Ecto neural progenitor cell (in vitro differentiated cells): Measurements from ENCODE around the gene TUFM.
A peak's percentile ranks its signal among the peaks of the same experiment; 100 is the strongest.
"Not testable (repeated sequence)": the region's sequence is repeated elsewhere in the genome, so short reads cannot be mapped to it uniquely, and the experiment has no call there.

Experiments used
- DNase-seq: peaks from one replicate; pipeline ENCODE4 v3.0.0-alpha.2; 2018; ENCODE audit warnings: low spot score

TUFM gene

DNA sequence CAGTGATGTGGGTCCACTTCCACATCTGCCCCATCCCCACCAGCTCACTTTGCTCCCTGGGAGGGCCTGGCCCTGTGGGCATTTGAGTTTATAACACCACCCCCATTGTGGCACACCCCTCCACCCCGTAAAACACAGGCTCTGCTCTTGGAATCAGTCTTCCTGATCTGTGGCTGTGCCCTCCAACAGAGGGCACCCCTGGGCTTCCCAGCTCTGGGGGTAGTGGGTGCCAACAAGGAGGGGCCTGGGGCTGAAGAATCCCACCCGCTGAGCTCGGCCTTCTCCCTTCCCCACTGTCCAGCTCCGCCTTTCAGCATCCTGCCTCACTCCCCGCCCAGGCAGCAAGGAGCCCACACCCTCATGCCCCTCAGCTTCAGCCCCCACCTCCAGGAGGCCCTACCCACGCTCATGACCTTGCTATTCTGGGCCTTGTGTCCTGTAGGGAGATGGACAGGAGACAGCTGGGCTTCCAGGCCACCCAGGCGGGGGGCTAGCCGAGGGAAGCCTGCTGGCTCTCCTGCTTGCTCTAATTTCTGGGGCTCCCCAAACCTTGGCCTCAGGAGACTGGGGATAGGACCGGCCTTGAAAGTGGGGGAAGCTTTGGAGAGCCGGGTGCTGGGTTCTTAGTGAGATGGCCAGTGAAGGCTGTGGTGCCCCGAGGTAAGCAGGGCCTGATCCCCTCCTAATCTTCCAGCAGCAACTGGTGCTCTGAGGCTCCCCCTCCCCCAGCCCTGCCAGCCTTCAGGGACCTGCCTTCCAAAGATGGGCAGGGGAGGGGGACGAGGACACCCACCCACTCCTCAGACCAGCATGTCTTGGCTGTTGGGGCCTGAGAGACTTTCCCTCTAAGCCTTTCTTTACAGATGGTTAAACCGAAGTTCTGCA, 29.2 kb upstream of the TUFM start:
- DNase-seq, result no peak

DNA sequence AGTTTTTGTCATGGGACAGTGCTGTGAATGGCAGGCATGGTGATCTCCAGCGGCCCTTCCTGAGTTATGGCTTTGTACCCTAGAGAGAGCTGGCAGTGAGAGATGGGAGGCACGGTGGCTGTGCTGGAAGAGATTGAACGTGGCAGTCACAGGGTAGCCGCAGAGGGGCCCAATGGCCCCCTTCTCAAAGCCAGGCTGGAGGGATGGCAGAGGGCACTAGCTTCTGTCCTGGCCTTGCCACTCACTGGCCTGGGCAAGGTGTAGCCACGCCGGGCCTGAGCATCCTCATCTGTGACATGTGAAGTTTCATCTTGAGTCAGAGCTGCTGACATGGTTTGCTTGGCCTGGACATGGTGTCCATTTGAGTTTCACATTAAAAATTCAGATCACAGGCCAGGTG, 28.3 kb upstream of the TUFM start:
- no peak for DNase-seq

DNA sequence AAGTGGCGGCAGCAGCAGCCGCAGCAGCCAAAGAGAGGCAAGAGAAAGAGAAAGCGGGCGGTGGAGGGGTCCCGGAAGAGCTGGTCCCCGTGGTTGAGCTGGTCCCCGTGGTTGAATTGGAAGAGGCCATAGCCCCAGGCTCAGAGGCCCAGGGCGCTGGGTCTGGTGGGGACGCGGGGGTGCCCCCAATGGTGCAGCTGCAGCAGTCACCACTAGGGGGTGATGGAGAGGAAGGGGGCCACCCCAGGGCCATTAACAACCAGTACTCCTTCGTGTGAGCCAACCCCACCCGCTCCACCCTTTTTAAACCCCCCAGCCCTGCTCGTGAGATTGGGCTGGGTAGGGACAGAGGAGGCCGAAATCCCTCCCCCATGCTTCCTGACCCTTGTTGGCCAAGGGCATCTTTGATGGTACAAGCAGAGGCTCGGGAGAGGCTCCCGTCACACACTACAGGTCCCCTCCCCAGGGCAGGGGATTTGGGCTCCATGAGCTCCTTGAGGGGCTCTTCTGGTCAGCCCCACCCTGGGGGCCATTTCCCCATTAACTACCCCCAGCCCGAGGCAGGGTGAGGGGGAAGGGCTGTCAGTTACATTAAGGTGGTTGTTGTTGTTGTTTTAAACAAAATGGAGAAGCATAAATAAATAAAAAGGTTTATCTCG, 27.5 kb upstream of the TUFM start:
- DNase-seq, result peak; percentile 59

DNA sequence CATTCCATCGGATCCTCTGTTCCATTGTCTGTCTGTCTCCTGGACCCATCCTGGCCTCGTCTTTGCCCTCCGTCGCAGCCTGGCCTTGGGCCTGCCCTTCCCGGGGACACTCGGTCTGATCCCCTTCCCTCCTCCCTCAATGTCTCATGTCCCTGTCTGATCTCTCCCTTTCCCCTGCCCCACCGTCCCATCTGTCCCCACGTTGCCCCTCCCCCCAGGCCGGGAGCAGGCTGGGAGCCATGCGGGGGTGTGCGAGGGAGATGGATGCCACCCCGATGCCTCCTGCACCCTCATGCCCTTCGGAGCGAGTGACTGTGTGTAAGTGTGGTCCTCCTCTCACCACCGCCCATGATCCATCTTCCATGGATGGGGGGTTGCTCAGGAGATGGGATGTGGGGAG, 26.8 kb upstream of the TUFM start:
- no peak for DNase-seq

DNA sequence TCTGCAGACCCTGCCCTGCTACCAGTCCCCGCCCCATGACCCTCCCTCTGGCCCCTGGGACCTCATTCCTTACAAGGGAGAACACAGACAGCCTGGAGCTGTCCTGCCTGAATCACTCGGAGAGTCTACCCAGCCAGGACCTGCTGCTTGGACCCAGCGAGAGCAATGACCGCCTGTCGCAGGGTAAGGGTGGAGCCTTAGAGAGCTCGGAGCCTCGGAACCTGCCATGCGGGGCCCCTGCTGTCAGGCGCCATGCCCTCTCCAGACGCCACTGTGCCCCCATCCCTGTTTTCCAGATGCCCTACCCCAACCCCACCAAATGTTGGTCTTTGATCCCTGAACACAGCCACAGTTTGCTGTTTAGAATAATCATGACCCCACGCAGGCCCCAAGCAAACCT, 23.1 kb upstream of the TUFM start:
- DNase-seq, result no peak

DNA sequence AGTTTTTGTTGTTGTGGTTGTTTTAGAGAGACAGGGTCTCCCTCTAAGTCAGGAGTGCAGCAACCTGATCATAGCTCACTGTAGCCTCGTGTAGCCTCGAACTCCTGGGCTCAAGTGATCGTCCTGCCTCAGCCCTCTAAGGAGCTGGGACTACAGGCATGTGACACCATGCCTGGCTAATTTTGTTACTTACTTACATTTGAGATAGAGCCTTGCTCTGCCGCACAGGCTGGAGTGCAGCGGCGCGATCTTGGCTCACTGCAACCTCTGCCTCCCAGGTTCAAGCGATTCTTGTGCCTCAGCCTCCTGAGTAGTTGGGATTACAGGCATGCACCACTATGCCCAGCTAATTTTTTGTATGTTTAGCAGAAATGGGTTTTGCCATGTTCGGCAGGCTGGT, 21.5 kb upstream of the TUFM start:
- not testable (repeated sequence) for DNase-seq

DNA sequence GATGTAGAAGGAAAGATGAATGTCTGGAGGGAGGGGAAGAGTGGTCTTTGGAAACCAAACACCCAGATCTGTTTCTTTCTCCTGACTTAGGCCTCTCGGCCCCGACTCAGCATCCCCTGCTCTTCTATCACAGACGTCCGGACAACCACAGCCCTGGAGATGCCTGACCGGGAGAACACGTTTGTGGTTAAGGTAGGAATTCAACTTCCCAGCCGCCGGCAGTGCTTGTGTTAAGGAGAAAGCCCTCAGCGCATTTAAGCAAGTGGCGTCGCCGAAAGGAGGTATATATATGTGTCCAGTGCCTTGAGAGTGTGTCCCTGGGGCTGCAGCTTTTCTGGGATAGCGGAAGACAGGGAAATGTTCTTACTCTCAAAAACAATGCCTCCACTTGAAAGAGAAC, 21.1 kb upstream of the TUFM start:
- DNase-seq, result no peak

DNA sequence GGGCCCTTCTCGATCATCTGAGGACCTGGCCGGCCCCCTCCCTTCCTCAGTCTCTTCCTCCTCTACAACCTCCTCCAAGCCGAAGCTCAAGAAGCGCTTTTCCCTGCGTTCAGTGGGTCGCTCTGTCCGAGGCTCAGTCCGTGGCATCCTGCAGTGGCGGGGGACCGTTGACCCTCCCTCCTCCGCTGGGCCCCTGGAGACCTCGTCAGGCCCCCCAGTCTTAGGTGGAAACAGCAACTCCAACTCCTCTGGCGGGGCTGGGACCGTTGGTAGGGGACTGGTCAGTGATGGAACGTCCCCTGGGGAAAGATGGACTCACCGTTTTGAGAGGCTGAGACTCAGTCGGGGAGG, 20.3 kb upstream of the TUFM start:
- no peak for DNase-seq

DNA sequence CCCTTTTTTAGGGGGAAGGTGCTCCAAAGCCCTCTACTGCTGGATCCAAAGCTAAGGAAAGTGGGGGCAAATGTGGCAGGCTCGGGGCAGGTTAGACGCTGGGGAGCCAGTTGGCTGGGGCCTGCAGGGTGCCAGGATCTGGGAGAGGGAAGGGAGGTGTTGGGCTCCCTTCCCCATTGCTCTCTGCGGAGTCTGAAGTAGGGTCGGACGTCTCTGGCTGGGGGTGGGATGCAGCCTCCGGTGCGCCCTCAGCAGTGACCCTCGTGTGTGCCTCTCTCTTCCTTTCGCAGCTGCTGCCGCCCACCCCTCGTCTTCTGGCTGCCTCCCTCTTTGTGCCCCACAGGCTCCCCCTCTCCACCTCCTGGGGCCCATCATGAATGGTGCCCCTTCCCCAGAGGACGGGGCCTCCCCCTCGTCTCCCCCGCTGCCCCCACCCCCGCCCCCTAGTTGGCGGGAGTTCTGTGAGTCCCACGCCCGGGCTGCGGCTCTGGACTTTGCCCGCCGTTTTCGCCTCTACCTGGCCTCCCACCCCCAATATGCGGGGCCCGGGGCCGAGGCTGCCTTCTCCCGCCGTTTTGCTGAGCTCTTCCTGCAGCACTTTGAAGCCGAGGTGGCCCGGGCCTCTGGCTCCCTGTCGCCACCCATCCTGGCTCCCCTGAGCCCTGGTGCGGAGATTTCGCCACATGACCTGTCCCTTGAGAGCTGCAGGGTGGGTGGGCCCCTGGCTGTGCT, 19.7 kb upstream of the TUFM start:
- no peak for DNase-seq

DNA sequence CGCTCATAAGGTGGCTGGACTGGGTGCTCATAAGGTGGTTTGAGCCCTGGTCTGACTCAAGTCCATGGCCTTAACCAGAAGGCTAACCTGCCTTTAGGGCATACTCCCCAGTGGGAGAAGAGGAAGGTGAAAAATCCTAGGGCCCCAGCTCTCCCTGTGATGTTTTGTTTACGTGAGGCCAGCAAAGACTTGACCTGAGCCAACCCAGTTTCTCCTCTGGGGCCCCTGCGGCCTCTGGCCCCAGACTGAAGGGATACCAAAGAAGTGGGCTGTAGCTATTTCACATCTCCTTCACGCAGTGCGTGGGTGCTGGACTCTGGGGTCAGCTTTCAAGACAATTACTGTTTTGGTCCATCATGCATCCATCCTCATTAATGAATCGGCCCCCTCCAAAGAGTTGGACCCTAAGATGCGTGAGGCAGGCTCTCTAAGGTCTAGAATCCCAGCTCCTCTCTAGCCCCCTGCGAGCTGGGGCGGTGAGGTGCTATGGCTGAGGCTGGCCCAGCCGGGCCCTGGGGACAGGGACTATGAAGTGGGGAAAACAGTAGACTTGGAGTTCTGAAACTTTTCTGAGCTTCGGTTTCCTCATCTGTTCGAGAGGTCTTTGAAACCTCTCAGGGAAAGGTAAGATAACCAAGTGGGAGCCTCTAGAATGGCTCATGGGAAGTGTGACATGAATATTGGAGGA, 19.0 kb upstream of the TUFM start:
- DNase-seq, result no peak

DNA sequence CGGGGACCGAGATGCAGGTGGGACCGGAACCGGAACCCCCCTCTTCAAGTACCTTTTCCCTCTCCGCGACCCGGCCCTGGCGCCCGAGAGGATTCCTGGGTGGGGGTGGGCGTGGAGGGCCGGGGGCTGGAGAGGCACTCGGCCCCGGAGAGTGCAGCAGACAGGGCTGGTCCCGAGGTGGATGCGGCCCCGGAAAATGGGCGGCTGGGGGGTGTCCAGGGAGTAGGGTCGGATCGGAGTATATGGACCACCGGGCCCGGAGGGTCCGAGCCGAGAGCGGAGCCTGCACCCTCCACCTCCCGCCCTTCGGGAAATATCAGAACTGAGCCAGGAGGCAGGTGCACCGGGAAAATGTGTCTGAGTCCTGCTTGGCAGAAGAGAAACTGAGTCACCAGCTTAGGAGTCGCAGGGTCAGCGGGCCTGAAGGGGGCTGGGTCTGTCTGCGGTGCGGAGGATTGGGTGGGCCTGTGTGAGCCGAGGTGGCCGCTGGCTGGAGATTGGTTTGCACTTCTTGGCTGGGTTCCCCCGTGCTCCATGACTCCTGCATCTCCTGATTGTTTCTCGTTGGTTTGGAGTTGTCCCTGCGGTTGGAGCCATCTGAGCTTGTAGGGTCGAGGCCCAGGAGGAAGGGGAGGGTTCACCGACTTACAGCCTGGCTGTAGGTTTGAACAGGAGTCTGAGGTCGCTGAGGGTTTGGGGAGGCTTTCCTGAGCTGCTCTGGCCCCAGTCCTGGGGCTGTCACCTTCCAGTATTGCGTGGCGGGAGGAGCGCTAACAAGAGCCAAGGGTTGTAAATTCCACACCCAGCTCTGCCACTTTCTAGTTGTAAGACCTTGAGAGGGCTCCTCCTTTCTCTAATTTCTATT, 18.0 kb upstream of the TUFM start:
- DNase-seq, result no peak

DNA sequence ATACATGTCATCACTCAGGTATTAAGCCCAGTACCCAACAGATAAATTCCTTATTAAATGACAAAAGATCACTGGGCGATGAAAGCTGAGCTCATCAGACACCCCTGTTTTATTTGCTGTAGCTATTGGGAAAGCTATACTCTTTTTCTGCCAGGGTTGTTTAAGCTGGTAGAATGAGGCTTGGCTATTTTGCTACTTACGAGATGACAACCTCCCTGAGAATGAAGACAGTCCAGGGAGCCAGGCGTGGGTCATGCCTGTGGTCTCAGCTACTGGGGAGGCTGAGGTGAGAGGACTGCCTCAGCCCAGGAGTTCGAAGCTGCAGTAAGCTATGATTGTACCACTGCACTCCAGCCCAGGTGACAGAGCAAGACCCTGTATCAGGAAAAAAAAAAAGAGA, 13.2 kb upstream of the TUFM start:
- DNase-seq, result no peak

DNA sequence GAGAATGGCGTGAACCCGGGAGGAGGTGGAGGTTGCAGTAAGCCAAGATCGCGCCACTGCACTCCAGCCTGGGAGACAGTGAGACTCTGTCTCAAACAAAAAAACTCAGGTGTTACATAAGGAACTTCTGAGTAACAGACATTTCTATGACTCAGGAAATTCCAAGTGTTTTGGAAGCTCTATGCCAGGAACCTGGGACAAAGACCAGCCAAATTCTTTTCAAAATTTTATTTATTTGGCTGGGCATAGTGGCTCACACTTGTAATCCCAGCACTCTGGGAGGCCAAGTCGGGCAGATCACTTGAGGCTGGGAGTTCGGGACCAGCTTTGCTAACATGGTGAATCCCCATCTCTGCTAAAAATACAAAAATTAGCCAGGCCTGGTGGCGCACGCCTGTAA, 12.3 kb upstream of the TUFM start:
- no peak for DNase-seq

DNA sequence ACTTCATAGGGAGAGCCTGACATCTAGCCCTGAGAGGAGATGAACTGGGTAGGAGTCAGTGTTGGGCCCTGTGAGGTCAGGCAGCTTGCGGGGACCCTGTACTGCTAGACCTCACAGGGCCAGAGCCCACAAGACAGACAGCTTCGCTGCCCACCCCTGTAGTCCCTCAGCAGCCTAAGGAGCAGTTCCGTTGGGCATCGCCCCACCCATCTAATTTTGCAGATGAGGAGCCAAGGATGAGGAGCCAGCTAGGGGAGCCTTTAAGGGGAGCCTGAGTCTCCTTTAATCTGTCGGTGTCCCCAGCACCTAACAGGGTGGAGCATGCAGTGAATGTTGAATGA, 755 bp upstream of the TUFM start:
- DNase-seq, result peak; percentile 54

DNA sequence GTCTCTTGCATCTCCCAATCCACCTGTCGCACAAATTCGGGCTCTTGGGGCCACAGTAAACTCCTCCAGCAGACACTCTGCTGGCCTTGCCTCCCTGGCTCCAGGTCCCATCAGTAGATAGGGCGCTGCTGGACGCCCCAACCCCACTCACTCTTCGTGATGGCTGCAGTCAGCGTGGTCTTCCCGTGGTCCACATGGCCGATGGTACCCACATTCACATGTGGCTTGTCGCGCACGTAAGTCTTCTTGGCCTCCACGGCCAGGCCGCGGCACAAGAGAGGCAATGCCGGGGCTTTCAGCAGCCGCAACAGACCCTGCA, 428 bp downstream of the TUFM start:
- no peak for DNase-seq

DNA sequence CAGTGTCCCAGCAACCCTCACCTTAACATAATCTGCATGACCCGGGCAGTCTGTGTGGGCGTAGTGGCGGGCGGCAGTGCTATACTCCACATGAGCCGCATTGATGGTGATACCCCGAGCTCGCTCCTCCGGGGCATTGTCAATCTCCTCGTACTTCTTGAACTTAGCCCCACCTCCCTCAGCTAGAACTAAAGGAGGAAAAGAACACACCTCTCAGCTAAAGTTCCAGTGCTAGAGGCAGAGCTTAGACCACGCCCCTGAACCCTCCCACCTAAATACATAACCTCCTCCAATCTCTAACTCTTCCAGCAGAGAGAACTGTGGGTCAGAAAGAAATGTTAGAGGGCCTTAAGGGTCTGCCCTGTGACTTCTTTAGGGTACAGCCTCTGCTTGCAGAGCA, 855 bp downstream of the TUFM start:
- no peak for DNase-seq

DNA sequence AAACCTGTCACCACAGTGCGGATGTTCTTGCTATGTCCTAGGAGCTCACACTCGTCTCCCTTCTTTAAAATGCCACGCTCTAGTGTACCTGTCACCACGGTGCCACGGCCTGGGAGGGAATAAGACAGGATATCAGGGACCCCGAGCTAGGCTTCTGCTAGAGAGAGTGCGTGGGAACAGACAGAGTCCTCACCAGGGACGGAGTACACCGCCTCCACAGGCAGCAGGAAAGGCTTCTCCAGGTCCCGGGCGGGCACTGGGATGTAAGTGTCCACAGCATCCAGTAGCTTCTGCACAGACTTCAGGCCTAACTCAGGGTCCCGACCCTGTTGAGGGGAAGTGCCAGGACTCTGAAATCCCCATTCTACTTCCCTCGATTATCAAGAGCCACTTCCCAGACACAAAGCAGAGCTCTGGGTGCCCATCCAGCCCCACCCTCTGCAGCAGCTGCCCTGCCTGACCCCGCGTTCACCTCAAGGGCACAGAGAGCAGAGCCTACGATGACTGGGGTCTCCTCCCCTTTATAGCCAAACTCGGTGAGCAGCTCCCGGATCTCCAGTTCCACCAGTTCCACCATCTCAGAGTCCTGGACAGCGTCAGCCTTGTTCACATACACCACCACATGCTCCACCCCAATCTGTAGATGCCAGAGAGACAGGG, 1.8 kb downstream of the TUFM start:
- no peak for DNase-seq

DNA sequence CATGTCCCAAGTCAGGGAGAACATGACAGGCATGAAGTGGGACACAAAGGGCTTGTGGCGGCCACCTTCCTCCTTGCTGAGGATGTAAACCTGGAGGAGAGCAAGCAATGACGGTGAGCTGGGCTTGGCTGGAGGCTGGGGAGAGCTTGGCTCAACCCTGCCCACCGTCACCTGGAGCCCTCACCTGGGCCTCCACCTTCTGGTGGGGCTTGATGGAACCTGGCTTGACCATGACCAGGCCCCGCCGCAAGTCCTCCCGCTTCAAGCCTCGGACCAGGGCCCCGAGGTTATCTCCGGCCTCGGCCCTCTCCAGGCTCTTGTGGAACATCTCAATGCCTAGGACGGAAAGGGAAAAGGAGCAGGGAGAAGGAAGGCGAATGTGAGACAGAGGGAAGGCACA, 2.4 kb downstream of the TUFM start:
- DNase-seq, result no peak

DNA sequence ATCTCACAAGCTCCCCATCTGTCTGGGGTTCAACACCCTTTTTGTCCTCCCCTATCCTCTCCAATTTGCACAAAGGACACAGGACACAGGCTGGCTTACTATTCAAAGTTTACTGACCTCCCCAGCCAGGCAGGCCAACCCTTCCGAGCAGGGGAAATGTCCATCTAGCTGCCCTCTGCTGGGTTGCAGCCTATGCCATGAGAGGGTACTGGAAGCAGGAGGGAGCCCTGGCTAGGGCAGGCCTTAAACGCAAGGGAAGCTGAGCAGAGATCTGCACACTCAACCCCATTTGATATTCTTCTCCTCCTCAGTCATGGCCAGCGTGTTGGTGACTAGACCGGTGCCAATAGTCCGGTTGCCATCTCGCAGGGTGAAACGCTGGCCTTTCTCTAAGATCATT, 3.5 kb downstream of the TUFM start:
- DNase-seq, result no peak

DNA sequence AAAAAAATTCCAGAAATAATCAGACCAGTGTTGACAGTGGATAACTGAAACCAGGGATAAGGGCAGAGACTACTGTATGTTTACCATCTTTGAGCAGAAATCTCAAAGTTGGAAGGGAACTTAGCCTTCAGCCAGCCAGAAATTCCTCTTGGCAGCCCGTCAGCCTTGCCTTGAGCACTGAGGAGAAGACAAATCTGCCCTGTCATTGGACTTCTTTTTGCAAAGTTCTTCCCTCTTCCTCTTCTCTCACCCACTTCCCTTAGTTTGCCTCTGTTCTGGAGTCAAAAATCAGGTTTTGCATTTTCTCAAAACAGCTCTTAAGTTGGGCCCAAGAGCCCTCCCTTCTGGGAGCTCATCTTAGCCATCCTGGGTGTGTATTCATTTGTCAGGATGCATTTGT, 6.2 kb downstream of the TUFM start:
- no peak for DNase-seq

DNA sequence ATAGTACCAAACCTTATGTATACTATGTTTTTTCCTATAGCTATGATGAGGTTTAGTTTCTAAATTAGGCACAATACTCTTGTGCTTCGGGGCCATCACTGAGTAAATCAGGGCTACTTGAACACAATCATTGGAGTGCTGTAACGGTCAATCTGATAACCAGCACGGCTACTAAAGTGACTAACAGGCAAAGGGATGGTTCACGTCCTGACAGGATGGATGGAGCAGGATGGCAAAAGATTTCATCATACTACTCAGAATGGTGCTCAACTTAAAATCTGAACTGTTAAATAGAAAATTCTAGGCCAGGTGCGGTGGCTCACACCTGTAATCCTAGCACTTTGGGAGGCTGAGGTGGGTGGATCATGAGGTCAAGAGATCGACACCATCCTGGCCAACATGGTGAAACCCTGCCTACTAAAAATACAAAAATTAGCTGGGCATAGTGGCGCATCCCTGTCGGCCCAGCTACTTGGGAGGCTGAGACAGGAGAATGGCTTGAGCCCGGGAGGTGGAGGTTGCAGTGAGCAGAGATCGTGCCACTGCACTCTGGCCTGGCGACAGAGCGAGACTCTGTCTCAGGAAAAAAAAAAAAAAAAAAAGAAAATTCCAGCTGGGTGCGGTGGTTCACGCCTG, 7.0 kb downstream of the TUFM start:
- no peak for DNase-seq
